ENCODE measurements around the gene ZBTB2.

- no peak for TF ChIP-seq POLR2AphosphoS5 (IDR thresholded peaks at IDR 0.05)
- no peak for TF ChIP-seq CTCF (IDR thresholded peaks at IDR 0.05)
These were observed 45.4 kb upstream of the ZBTB2 start for GRCh38 chr6:151436802-151437201.

All from transverse colon (tissue), 4 donors.